ENCODE results near the gene THBS2.

DNA sequence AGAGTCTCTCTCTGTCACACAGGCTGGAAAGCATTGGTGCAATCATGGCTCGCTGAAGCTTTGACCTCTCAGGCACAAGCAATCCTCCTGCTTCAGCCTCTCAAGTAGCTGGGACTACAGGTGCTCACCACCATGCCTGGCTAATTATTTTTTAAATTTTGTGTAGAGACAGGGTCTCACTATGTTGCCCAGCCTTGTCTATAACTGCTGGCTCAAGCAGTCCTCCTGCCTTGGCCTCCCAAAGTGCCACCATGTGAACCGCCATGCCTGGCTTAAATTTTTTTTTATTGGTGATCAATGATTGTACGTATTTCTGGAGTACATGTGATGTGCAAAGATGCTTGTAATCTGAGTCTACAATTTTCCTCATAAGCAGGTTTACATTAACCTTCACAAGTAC lies 54.8 kb downstream of the THBS2 start:
- TF ChIP-seq, protein P1, sequence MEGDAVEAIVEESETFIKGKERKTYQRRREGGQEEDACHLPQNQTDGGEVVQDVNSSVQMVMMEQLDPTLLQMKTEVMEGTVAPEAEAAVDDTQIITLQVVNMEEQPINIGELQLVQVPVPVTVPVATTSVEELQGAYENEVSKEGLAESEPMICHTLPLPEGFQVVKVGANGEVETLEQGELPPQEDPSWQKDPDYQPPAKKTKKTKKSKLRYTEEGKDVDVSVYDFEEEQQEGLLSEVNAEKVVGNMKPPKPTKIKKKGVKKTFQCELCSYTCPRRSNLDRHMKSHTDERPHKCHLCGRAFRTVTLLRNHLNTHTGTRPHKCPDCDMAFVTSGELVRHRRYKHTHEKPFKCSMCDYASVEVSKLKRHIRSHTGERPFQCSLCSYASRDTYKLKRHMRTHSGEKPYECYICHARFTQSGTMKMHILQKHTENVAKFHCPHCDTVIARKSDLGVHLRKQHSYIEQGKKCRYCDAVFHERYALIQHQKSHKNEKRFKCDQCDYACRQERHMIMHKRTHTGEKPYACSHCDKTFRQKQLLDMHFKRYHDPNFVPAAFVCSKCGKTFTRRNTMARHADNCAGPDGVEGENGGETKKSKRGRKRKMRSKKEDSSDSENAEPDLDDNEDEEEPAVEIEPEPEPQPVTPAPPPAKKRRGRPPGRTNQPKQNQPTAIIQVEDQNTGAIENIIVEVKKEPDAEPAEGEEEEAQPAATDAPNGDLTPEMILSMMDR (conservative IDR thresholded peaks at IDR 0.05 in 1 of 2, IDR thresholded peaks at IDR 0.05 in 1 of 2; ENCODE audit: low read depth in 1 of 2, low read length in 2 of 2) = no peak
- no peak for TF ChIP-seq EZH2 (IDR thresholded peaks at IDR 0.05; ENCODE audit: low read length, missing control alignments)

All from fibroblast of lung (primary cell).